NT2/D1 (cell line): ENCODE measurements around the gene STON1.

Source experiments
- SUZ12 ChIP-seq: IDR thresholded peaks from 2 replicates; pipeline ENCODE4 v1.6.1; 2011; ENCODE audit not compliant: insufficient read length, insufficient read depth; ENCODE audit errors: extremely low read depth
- YY1 ChIP-seq: IDR thresholded peaks from 2 replicates; pipeline ENCODE4 v1.6.1; 2011; ENCODE audit not compliant: insufficient read length, insufficient read depth
- ZNF274 ChIP-seq: IDR thresholded peaks from 2 replicates; pipeline ENCODE4 v1.6.1; 2011; ENCODE audit warnings: mild to moderate bottlenecking, low read depth, low read length

DNA sequence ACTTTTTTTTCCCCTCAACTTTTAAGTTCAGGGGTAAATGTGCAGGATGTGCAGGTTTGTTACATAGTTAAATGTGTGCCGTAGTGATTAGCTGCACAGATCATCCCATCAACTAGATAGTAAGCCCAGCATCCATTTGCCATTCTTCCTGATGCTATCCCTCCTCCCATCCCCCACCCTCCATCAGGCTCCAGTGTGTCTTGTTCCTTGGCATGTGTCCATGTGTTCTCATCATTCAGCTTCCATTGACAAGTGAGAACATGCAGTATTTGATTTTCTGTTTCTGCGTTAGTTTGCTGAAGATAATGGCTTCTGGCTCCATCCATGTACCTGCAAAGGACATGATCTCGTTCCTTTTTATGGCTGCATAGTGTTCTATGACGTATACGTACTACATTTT lies 47.2 kb upstream of the STON1 start:
- TF ChIP-seq ZNF274 (no peak), SUZ12 (no peak), YY1 (no peak)
